H9 (cell line): ENCODE data around the gene CX3CR1. TPM values are rescaled to one million over a fixed set of nuclear protein-coding genes. Genes with fewer than 3 reads are reported as not detected.

Source experiments
- DNase-seq: peaks from one replicate; pipeline ENCODE4 v3.0.0-alpha.2; 2017
- H2AFZ ChIP-seq: one replicate; pipeline ENCODE4 v1.6.1; 2013; ENCODE audit warnings: mild to moderate bottlenecking, low read length, control low read depth, moderate library complexity
- H2AK5ac ChIP-seq: 2 replicates; pipeline ENCODE4 v1.6.1; 2013; ENCODE audit warnings: low read length, control low read depth, mixed read lengths; ENCODE audit not compliant: insufficient read length
- H2BK120ac ChIP-seq: one replicate; pipeline ENCODE4 v1.6.1; 2013; ENCODE audit warnings: low read depth, mild to moderate bottlenecking, low read length, control low read depth, inconsistent platforms; ENCODE audit not compliant: poor library complexity, severe bottlenecking
- H2BK12ac ChIP-seq: 2 replicates; pipeline ENCODE4 v1.6.1; 2013; ENCODE audit warnings: low read length, control low read depth, mixed read lengths, low read depth; ENCODE audit not compliant: insufficient read length
- H2BK15ac ChIP-seq: 2 replicates; pipeline ENCODE4 v1.6.1; 2013; ENCODE audit warnings: low read depth, low read length, control low read depth
- H2BK20ac ChIP-seq: one replicate; pipeline ENCODE4 v1.6.1; 2013; ENCODE audit warnings: low read depth, mild to moderate bottlenecking, low read length, control low read depth, inconsistent platforms; ENCODE audit not compliant: poor library complexity, severe bottlenecking
- H2BK5ac ChIP-seq: 2 replicates; pipeline ENCODE4 v1.6.1; 2013; ENCODE audit warnings: low read length, control low read depth, mixed read lengths; ENCODE audit not compliant: insufficient read length
- H3K14ac ChIP-seq: 2 replicates; pipeline ENCODE4 v1.6.1; 2013; ENCODE audit warnings: low read length, control low read depth; ENCODE audit not compliant: insufficient read depth
- H3K18ac ChIP-seq: 2 replicates; pipeline ENCODE4 v1.6.1; 2013; ENCODE audit warnings: low read depth, mild to moderate bottlenecking, mixed read lengths, low read length, control low read depth; ENCODE audit not compliant: insufficient read length
- H3K23ac ChIP-seq: 2 replicates; pipeline ENCODE4 v1.6.1; 2013; ENCODE audit warnings: low read length, control low read depth, mixed read lengths, low read depth; ENCODE audit not compliant: insufficient read length
- H3K23me2 ChIP-seq: 2 replicates; pipeline ENCODE4 v1.6.1; 2013; ENCODE audit warnings: low read depth, mild to moderate bottlenecking, mixed read lengths, low read length, control low read depth; ENCODE audit not compliant: insufficient read length, poor library complexity, severe bottlenecking
- H3K27ac ChIP-seq: 2 replicates; pipeline ENCODE4 v1.5.1; 2013; ENCODE audit warnings: low read length, control low read depth, mixed read lengths, low read depth; ENCODE audit not compliant: insufficient read length
- H3K27me3 ChIP-seq: 2 replicates; pipeline ENCODE4 v1.6.1; 2013; ENCODE audit warnings: low read length, control low read depth, inconsistent platforms; ENCODE audit not compliant: insufficient read depth
- H3K4ac ChIP-seq: 2 replicates; pipeline ENCODE4 v1.6.1; 2013; ENCODE audit warnings: low read depth, mild to moderate bottlenecking, control low read depth, inconsistent platforms, low read length, moderate library complexity
- H3K4me1 ChIP-seq: 2 replicates; pipeline ENCODE4 v1.6.1; 2013; ENCODE audit warnings: low read length, control low read depth, inconsistent platforms; ENCODE audit not compliant: insufficient read depth
- H3K4me2 ChIP-seq: 2 replicates; pipeline ENCODE4 v1.6.1; 2013; ENCODE audit warnings: low read length, control low read depth, mixed read lengths; ENCODE audit not compliant: insufficient read length, insufficient read depth
- H3K56ac ChIP-seq: 2 replicates; pipeline ENCODE4 v1.6.1; 2013; ENCODE audit warnings: low read depth, mild to moderate bottlenecking, mixed read lengths, low read length, control low read depth; ENCODE audit not compliant: insufficient read length
- H3K79me1 ChIP-seq: 2 replicates; pipeline ENCODE4 v1.6.1; 2013; ENCODE audit warnings: low read depth, mild to moderate bottlenecking, moderate library complexity, low read length, control low read depth, inconsistent platforms; ENCODE audit not compliant: insufficient read depth, poor library complexity, severe bottlenecking
- H3K79me2 ChIP-seq: 2 replicates; pipeline ENCODE4 v1.6.1; 2013; ENCODE audit warnings: low read length, control low read depth, inconsistent platforms; ENCODE audit not compliant: insufficient read depth
- H3K9ac ChIP-seq: 2 replicates; pipeline ENCODE4 v1.6.1; 2013; ENCODE audit warnings: low read length, control low read depth, mixed read lengths; ENCODE audit not compliant: insufficient read length; ENCODE audit errors: extremely low read depth
- H3K9me3 ChIP-seq: one replicate; pipeline ENCODE4 v1.6.1; 2013; ENCODE audit warnings: low read depth, low read length, inconsistent platforms; ENCODE audit not compliant: control insufficient read depth
- H3T11ph ChIP-seq: one replicate; pipeline ENCODE4 v1.6.1; 2013; ENCODE audit warnings: mild to moderate bottlenecking, low read length, control low read depth, inconsistent platforms
- H4K20me1 ChIP-seq: one replicate; pipeline ENCODE4 v1.6.1; 2013; ENCODE audit not compliant: control insufficient read depth, insufficient read length, insufficient read depth
- H4K5ac ChIP-seq: 2 replicates; pipeline ENCODE4 v1.6.1; 2013; ENCODE audit warnings: low read depth, mild to moderate bottlenecking, mixed read lengths, low read length, control low read depth; ENCODE audit not compliant: insufficient read length
- H4K8ac ChIP-seq: replicated peaks from 2 replicates; pipeline ENCODE4 v1.6.1; 2013; ENCODE audit warnings: low read length, control low read depth, mixed read lengths, low read depth; ENCODE audit not compliant: insufficient read length
- H4K91ac ChIP-seq: 2 replicates; pipeline ENCODE4 v1.6.1; 2013; ENCODE audit warnings: low read depth, mild to moderate bottlenecking, moderate library complexity, mixed read lengths, low read length, control low read depth; ENCODE audit not compliant: insufficient read length
- H3K27ac Mint-ChIP-seq, 3 experiments: 2 replicates in 2 of 3; 3 replicates in 1 of 3; pipeline ENCODE4 v1.8.0; 2020 to 2021; ENCODE audit warnings: mixed read lengths in 3 of 3, mild to moderate bottlenecking in 1 of 3, moderate library complexity in 1 of 3
- H3K27me3 Mint-ChIP-seq: 2 replicates; pipeline ENCODE4 v1.8.0; 2021; ENCODE audit warnings: low read depth, mild to moderate bottlenecking, moderate library complexity, mixed read lengths
- H3K36me3 Mint-ChIP-seq, 3 experiments: 2 replicates in 2 of 3; 3 replicates in 1 of 3; pipeline ENCODE4 v1.8.0; 2020 to 2021; ENCODE audit warnings: low read depth in 3 of 3, mixed read lengths in 3 of 3; ENCODE audit not compliant: insufficient read depth in 1 of 3
- H3K4me1 Mint-ChIP-seq, 2 experiments: 2 replicates each; pipeline ENCODE4 v1.8.0; 2020; ENCODE audit warnings: mixed read lengths in 2 of 2
- H3K4me3 Mint-ChIP-seq, 2 experiments: 2 replicates in 1 of 2; 3 replicates in 1 of 2; pipeline ENCODE4 v1.8.0; 2020 to 2021; ENCODE audit warnings: mild to moderate bottlenecking in 2 of 2, mixed read lengths in 2 of 2, moderate library complexity in 1 of 2
- H3K9me3 Mint-ChIP-seq, 2 experiments: 2 replicates in 1 of 2; 3 replicates in 1 of 2; pipeline ENCODE4 v1.8.0; 2020; ENCODE audit warnings: mild to moderate bottlenecking in 2 of 2, mixed read lengths in 2 of 2, moderate library complexity in 1 of 2
- CTCF ChIP-seq: fragments of 200-600 bp; sonication (generic); conservative IDR thresholded peaks from 3 replicates; pipeline ENCODE4 v1.8.0; 2021; ENCODE audit warnings: antibody characterized with exemption, mild to moderate bottlenecking
- total RNA-seq: library from RNA; stranded (reverse); gene quantifications from 2 replicates; pipeline ENCODE4 v1.2.1, GENCODE V29; 2021

CX3CR1 gene
- total RNA-seq, 1 experiment from 2014 or later: not detected

GRCh38 chr3:39299279-39299678, 19.4 kb upstream of the CX3CR1 start:
- Histone ChIP-seq H3K18ac (no peak overlapping the region), H3K56ac (no peak overlapping the region), H2BK15ac (no peak overlapping the region), H2BK12ac (no peak overlapping the region), H3K79me2 (no peaks in the 10 kb centered on the region), H2AFZ (no peak overlapping the region), H2BK5ac (no peak overlapping the region), H3K23me2 (no peaks in the 10 kb centered on the region), H3K4ac (no peak overlapping the region), H3T11ph (no peak overlapping the region), H3K23ac (no peak overlapping the region), H3K9me3 (no peaks in the 10 kb centered on the region), H4K5ac (no peak overlapping the region), H3K79me1 (no peaks in the 10 kb centered on the region), H2BK120ac (no peak overlapping the region), H3K27me3 (no peaks in the 10 kb centered on the region), H3K14ac (no peak overlapping the region), H3K27ac (no peak overlapping the region), H2AK5ac (no peak overlapping the region), H3K9ac (no peak overlapping the region), H3K4me1 (no peaks in the 10 kb centered on the region), H4K8ac (no peak overlapping the region), H2BK20ac (no peak overlapping the region), H4K91ac (no peak overlapping the region), H3K4me2 (no peak overlapping the region), H4K20me1 (no peaks in the 10 kb centered on the region)
- Mint-ChIP-seq H3K36me3 (peaks cover 0 to 8% (median 3%) of the 10 kb centered on the region in 3 experiments; a peak in 1 of 7 replicates), H3K27ac (no peak overlapping the region), H3K27me3 (no peaks in the 10 kb centered on the region; the same call in 1 of the 2 replicates), H3K4me1 (no peaks in the 10 kb centered on the region), H3K4me3 (no peak overlapping the region), H3K9me3 (peaks cover 20 to 24% of the 10 kb centered on the region in 2 experiments)
- no peak for TF ChIP-seq CTCF
- DNase-seq: no peak
